ENCODE results near the gene SMURF1. TPM values are rescaled to one million over a fixed set of nuclear protein-coding genes. Genes with fewer than 3 reads are reported as not detected.
"Not testable (repeated sequence)": the region's sequence is repeated elsewhere in the genome, so short reads cannot be mapped to it uniquely, and the experiment has no call there.

The SMURF1 gene
- polyA plus RNA-seq, 1 donor from 2014 or later = 22.9 TPM

DNA sequence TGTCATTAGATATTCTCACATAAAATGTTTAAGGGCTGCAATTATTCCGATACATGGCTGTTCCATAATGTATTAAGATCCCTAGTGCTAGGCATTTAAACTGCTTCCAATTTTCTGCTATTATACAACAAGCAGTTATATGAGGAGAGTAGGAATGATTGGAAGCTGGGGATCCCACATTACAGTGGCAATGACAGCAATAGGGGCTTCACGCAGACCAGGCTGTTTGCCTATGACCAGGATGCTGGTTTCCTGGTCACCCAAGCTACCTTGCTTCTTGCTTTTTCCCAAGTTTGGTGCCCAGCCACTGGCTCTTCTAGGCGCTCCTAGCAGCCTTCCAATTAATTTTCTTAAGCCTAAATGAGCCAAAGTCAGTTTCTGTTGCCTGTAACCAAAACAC lies 39.3 kb downstream of the SMURF1 start:
- TF ChIP-seq, protein P1, sequence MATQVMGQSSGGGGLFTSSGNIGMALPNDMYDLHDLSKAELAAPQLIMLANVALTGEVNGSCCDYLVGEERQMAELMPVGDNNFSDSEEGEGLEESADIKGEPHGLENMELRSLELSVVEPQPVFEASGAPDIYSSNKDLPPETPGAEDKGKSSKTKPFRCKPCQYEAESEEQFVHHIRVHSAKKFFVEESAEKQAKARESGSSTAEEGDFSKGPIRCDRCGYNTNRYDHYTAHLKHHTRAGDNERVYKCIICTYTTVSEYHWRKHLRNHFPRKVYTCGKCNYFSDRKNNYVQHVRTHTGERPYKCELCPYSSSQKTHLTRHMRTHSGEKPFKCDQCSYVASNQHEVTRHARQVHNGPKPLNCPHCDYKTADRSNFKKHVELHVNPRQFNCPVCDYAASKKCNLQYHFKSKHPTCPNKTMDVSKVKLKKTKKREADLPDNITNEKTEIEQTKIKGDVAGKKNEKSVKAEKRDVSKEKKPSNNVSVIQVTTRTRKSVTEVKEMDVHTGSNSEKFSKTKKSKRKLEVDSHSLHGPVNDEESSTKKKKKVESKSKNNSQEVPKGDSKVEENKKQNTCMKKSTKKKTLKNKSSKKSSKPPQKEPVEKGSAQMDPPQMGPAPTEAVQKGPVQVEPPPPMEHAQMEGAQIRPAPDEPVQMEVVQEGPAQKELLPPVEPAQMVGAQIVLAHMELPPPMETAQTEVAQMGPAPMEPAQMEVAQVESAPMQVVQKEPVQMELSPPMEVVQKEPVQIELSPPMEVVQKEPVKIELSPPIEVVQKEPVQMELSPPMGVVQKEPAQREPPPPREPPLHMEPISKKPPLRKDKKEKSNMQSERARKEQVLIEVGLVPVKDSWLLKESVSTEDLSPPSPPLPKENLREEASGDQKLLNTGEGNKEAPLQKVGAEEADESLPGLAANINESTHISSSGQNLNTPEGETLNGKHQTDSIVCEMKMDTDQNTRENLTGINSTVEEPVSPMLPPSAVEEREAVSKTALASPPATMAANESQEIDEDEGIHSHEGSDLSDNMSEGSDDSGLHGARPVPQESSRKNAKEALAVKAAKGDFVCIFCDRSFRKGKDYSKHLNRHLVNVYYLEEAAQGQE (IDR thresholded peaks at IDR 0.05; ENCODE audit: borderline replicate concordance) = peak; percentile 38
- TF ChIP-seq EP300 (conservative IDR thresholded peaks at IDR 0.05; ENCODE audit: poor library complexity, severe bottlenecking) = no peak
- no peak for TF ChIP-seq MXI1 (conservative IDR thresholded peaks at IDR 0.05; ENCODE audit: poor library complexity, severe bottlenecking)
- TF ChIP-seq SMC3 (conservative IDR thresholded peaks at IDR 0.05; ENCODE audit: poor library complexity) = no peak
- TF ChIP-seq POLR2AphosphoS5 (IDR thresholded peaks at IDR 0.05) = no peak
- Histone ChIP-seq H3K4me3 (ENCODE audit: low read length) (peak overlapping the region; percentile 50), H2AFZ (ENCODE audit: low read depth, low read length) (no peak overlapping the region), H3K27ac (ENCODE audit: low read length) (peak overlapping the region; percentile 67), H3K36me3 (ENCODE audit: insufficient read depth, low read length) (no peaks in the 10 kb centered on the region), H3K4me2 (ENCODE audit: low read length) (peak overlapping the region; percentile 6), H3K9ac (ENCODE audit: low read length) (peak overlapping the region; percentile 20), H3K27me3 (ENCODE audit: insufficient read depth, low read depth, low read length) (no peaks in the 10 kb centered on the region), H4K20me1 (ENCODE audit: insufficient read depth) (no peaks in the 10 kb centered on the region), H3F3A (ENCODE audit: insufficient read depth, low read length, poor library complexity, severe bottlenecking) (peaks cover 3% of the 10 kb centered on the region), H3K9me3 (ENCODE audit: low read length) (no peaks in the 10 kb centered on the region), H3K9me2 (ENCODE audit: insufficient read depth, low read length) (no peaks in the 10 kb centered on the region), H3K79me2 (replicated peaks; ENCODE audit: insufficient read depth, low read length) (peaks cover 20% of the 10 kb centered on the region)

DNA sequence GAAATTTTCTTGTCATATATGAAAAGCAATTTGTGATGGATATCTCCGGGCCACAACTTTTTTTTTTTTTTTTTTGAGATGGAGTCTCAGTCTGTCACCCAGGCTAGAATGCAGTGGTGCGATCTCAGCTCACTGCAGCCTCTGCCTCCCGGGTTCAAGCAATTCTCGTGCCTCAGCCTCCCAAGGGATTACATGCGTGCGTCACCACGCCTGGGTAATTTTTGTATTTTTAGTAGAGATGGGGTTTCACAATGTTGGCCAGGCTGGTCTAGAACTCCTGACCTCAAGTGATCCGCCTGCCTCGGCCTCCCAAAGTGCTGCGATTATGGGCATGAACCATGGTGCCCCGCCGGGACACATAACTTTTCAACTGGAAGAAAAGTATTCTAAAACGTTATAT lies 40.1 kb downstream of the SMURF1 start:
- H3K4me3 ChIP-seq (ENCODE audit: low read length) = peak overlapping the region; percentile 50
- H3K36me3 ChIP-seq (ENCODE audit: insufficient read depth, low read length); H3K9me2 ChIP-seq (ENCODE audit: insufficient read depth, low read length); H2AFZ ChIP-seq (ENCODE audit: low read depth, low read length); H3F3A ChIP-seq (ENCODE audit: insufficient read depth, low read length, poor library complexity, severe bottlenecking); H3K27me3 ChIP-seq (ENCODE audit: insufficient read depth, low read depth, low read length); H3K4me2 ChIP-seq (ENCODE audit: low read length); H4K20me1 ChIP-seq (ENCODE audit: insufficient read depth); H3K9ac ChIP-seq (ENCODE audit: low read length); H3K9me3 ChIP-seq (ENCODE audit: low read length): not testable (repeated sequence)
- peak overlapping the region; percentile 67 for H3K27ac ChIP-seq (ENCODE audit: low read length)
- peaks cover 23% of the 10 kb centered on the region for H3K79me2 ChIP-seq (replicated peaks; ENCODE audit: insufficient read depth, low read length)

DNA sequence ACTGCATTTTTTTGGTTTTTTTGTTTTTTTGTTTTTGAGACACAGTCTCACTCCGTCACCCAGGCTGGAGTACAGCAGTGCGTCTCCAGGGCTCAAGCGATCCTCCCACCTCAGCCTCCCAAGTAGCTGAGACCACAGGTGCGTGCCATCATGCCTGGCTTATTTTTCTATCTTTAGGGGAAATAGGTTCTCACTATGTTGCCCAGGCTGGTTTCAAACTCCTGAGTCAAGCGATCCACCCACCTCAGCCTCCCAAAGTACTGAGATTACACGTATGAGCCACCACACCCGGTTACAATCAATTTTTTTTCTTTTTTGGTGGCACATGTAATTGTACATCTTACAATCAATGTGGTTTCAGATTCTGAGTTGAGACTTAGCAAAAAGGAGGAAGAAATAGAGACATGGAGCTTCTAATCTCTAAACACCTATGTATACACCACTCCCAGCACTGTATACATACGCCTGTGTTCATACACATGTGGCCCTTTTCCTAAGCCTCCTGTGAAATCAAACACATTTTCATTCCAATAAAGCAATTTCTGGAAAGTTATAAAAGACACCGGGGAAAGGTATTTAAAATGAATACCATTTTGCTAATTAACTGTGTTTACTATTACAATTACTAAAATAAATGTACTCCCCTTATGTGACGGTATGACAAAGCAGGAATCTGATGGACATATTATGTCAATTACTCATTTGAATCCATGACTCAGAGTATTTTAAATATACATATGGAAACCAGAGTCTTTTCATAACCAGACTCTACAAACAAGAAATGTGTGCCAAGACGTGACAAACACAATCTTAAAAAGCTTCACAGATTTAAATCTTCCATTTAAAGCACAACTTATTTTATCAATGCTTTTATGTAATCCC lies 40.9 kb downstream of the SMURF1 start:
- no peaks in the 10 kb centered on the region for H3K36me3 ChIP-seq (ENCODE audit: insufficient read depth, low read length)
- peaks cover 27% of the 10 kb centered on the region for H3K79me2 ChIP-seq (replicated peaks; ENCODE audit: insufficient read depth, low read length)
- H2AFZ ChIP-seq (ENCODE audit: low read depth, low read length) = no peak overlapping the region
- no peaks in the 10 kb centered on the region for H4K20me1 ChIP-seq (ENCODE audit: insufficient read depth)
- no peak overlapping the region for H3K4me2 ChIP-seq (ENCODE audit: low read length)
- H3F3A ChIP-seq (ENCODE audit: insufficient read depth, low read length, poor library complexity, severe bottlenecking) = peaks cover 3% of the 10 kb centered on the region
- no peaks in the 10 kb centered on the region for H3K27me3 ChIP-seq (ENCODE audit: insufficient read depth, low read depth, low read length)
- no peak overlapping the region for H3K9ac ChIP-seq (ENCODE audit: low read length)
- no peak overlapping the region for H3K27ac ChIP-seq (ENCODE audit: low read length)
- TF ChIP-seq EP300 (conservative IDR thresholded peaks at IDR 0.05; ENCODE audit: poor library complexity, severe bottlenecking) (no peak), POLR2AphosphoS5 (IDR thresholded peaks at IDR 0.05) (no peak), MXI1 (conservative IDR thresholded peaks at IDR 0.05; ENCODE audit: poor library complexity, severe bottlenecking) (no peak), RAD21 (conservative IDR thresholded peaks at IDR 0.05) (no peak), SMC3 (conservative IDR thresholded peaks at IDR 0.05; ENCODE audit: poor library complexity) (no peak), EZH2 (IDR thresholded peaks at IDR 0.05; ENCODE audit: borderline replicate concordance, insufficient read depth, low read length, poor library complexity, severe bottlenecking) (no peak), CTCF (IDR thresholded peaks at IDR 0.05; ENCODE audit: poor library complexity, severe bottlenecking) (no peak), TAF1 (IDR thresholded peaks at IDR 0.05; ENCODE audit: low read depth) (no peak)
- TF ChIP-seq, protein P1 (IDR thresholded peaks at IDR 0.05; ENCODE audit: borderline replicate concordance) = no peak
- no peaks in the 10 kb centered on the region for H3K9me2 ChIP-seq (ENCODE audit: insufficient read depth, low read length)
- H3K9me3 ChIP-seq (ENCODE audit: low read length) = no peaks in the 10 kb centered on the region
- no peak overlapping the region for H3K4me3 ChIP-seq (ENCODE audit: low read length)
